OCI-LY3 (cell line): Measurements from ENCODE around the gene TRIM50.

Source experiments
- EZH2phosphoT487 ChIP-seq: fragments of 200-600 bp; shearing (Covaris generic); IDR thresholded peaks from 2 replicates; pipeline ENCODE4 v1.6.1; 2018; ENCODE audit warnings: antibody characterized with exemption, mixed run types, low read depth
- TF ChIP-seq, protein P1 (sequence below): fragments of 200-600, 300-600 bp; sonication (generic); IDR thresholded peaks from 2 replicates; pipeline ENCODE4 v1.5.1; 2014; ENCODE audit warnings: antibody characterized with exemption, low read length, low read depth

DNA sequence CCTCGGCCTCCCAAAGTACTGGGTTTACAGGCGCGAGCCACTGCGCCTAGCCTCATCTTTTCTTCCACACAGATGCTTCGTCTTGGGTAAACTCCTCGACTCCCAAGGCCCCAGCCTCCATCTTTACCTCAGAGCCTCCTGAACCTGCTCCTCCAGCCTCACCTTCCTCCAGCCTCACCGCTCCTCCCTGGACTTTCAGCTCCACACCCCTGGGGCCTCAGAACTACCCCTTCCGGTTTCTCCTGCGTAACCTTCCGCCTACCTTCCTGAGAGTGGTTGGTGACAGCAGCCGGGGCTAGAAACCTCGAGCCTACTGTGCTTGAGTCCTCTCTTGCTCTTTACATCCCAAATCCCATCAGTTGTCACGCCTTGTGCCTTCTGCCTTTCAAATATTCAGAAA, 45.9 kb upstream of the TRIM50 start:
- TF ChIP-seq, protein P1, sequence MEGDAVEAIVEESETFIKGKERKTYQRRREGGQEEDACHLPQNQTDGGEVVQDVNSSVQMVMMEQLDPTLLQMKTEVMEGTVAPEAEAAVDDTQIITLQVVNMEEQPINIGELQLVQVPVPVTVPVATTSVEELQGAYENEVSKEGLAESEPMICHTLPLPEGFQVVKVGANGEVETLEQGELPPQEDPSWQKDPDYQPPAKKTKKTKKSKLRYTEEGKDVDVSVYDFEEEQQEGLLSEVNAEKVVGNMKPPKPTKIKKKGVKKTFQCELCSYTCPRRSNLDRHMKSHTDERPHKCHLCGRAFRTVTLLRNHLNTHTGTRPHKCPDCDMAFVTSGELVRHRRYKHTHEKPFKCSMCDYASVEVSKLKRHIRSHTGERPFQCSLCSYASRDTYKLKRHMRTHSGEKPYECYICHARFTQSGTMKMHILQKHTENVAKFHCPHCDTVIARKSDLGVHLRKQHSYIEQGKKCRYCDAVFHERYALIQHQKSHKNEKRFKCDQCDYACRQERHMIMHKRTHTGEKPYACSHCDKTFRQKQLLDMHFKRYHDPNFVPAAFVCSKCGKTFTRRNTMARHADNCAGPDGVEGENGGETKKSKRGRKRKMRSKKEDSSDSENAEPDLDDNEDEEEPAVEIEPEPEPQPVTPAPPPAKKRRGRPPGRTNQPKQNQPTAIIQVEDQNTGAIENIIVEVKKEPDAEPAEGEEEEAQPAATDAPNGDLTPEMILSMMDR = no peak
- TF ChIP-seq EZH2phosphoT487 = no peak
